Measurements from ENCODE around the gene MPDU1.

- TF ChIP-seq CTCF (IDR thresholded peaks at IDR 0.05): no peak
- no peak for TF ChIP-seq POLR2A (IDR thresholded peaks at IDR 0.05)
These were observed 9.6 kb downstream of the MPDU1 start for GRCh38 chr17:7593296-7593695.

Data from vagina (tissue), 2 donors.